ENCODE measurements around the gene CFAP141. TPM values are rescaled to one million over a fixed set of nuclear protein-coding genes. Genes with fewer than 3 reads are reported as not detected.
A peak's percentile ranks its signal among the peaks of the same experiment; 100 is the strongest.

Gene CFAP141
- total RNA-seq, 2 donors from 2014 or later: not detected

GRCh38 chr1:154192476-154192875 is 13.7 kb downstream of the CFAP141 start:
- H3K4me3 Mint-ChIP-seq: no peak overlapping the region

GRCh38 chr1:154191990-154192461 is 14.1 kb downstream of the CFAP141 start, which contains the start of gene TPM3:
Gene TPM3, minus strand, starts transcription at chr1:154192100. Its CDS starts 82 bp downstream, at chr1:154192018.
- H3K9me3 Mint-ChIP-seq: no peaks in the 10 kb centered on the region
- no peak within 1 kb of the TSS for H3K4me3 Mint-ChIP-seq
- H3K27ac Mint-ChIP-seq: no peak within 1 kb of the TSS
- ATAC-seq (no peak), DNase-seq (ENCODE audit: low spot score) (no peak)
- no peaks in the 10 kb centered on the region for H3K36me3 Mint-ChIP-seq
- peaks cover 26 to 30% of the 10 kb centered on the region in 2 donors for H3K27me3 Mint-ChIP-seq
- no peaks in the 10 kb centered on the region for H3K4me1 Mint-ChIP-seq (ENCODE audit: low read depth in 2 of 2)

More at GRCh38 chr1:154192476-154192875, 13.7 kb downstream of the CFAP141 start:
- Mint-ChIP-seq H3K4me1 (ENCODE audit: low read depth in 2 of 2) (no peaks in the 10 kb centered on the region), H3K36me3 (no peaks in the 10 kb centered on the region), H3K9me3 (no peaks in the 10 kb centered on the region), H3K27me3 (peaks cover 26 to 30% of the 10 kb centered on the region in 2 donors), H3K27ac (no peak overlapping the region)
- DNase-seq (ENCODE audit: low spot score) (no peak), ATAC-seq (no peak)

- ATAC-seq (no peak), DNase-seq (ENCODE audit: low spot score) (no peak)
- no peaks in the 10 kb centered on the region for H3K9me3 Mint-ChIP-seq
- H3K27me3 Mint-ChIP-seq: peaks cover 26 to 30% of the 10 kb centered on the region in 2 donors
- no peaks in the 10 kb centered on the region for H3K4me1 Mint-ChIP-seq (ENCODE audit: low read depth in 2 of 2)
- H3K36me3 Mint-ChIP-seq: no peaks in the 10 kb centered on the region
- H3K4me3 Mint-ChIP-seq: no peak overlapping the region
- no peak overlapping the region for H3K27ac Mint-ChIP-seq
Observed at GRCh38 chr1:154190550-154190949, 15.6 kb downstream of the CFAP141 start.

- H3K27ac Mint-ChIP-seq: no peak overlapping the region
- H3K4me1 Mint-ChIP-seq (ENCODE audit: low read depth in 2 of 2): peaks cover 5 to 11% of the 10 kb centered on the region in 2 donors
- H3K9me3 Mint-ChIP-seq: no peaks in the 10 kb centered on the region
- H3K27me3 Mint-ChIP-seq: peaks cover 0 to 8% of the 10 kb centered on the region in 2 donors
- peaks cover 9% of the 10 kb centered on the region for H3K36me3 Mint-ChIP-seq
- ATAC-seq: no peak
- DNase-seq (ENCODE audit: low spot score): no peak
- H3K4me3 Mint-ChIP-seq: no peak overlapping the region
Observed at GRCh38 chr1:154186852-154187501, 19.2 kb downstream of the CFAP141 start.

- H3K36me3 Mint-ChIP-seq: peaks cover 17% of the 10 kb centered on the region
- H3K27ac Mint-ChIP-seq: no peak overlapping the region
- no peak for DNase-seq (ENCODE audit: low spot score)
- H3K9me3 Mint-ChIP-seq: no peaks in the 10 kb centered on the region
- ATAC-seq: no peak
- H3K4me1 Mint-ChIP-seq (ENCODE audit: low read depth in 2 of 2): peaks cover 13 to 19% of the 10 kb centered on the region in 2 donors
- H3K27me3 Mint-ChIP-seq: peaks cover 0 to 3% of the 10 kb centered on the region in 2 donors
- H3K4me3 Mint-ChIP-seq: no peak overlapping the region
Observed at GRCh38 chr1:154186177-154186576, 20.0 kb downstream of the CFAP141 start.

- peak overlapping the region; percentile 85 to 88 for H3K27ac Mint-ChIP-seq
- peak; percentile 95 for DNase-seq (ENCODE audit: low spot score)
- peaks cover 26% of the 10 kb centered on the region for H3K36me3 Mint-ChIP-seq
- peaks cover 34 to 46% of the 10 kb centered on the region in 2 donors for H3K4me1 Mint-ChIP-seq (ENCODE audit: low read depth in 2 of 2)
- ATAC-seq: peak; percentile 95 to 96
- no peaks in the 10 kb centered on the region for H3K9me3 Mint-ChIP-seq
- peak overlapping the region; percentile 99 for H3K4me3 Mint-ChIP-seq
- H3K27me3 Mint-ChIP-seq: no peaks in the 10 kb centered on the region
Observed at GRCh38 chr1:154183046-154183915, 22.9 kb downstream of the CFAP141 start.

- Mint-ChIP-seq H3K4me3 (peak overlapping the region; percentile 99), H3K27ac (peak overlapping the region; percentile 85 to 88), H3K4me1 (ENCODE audit: low read depth in 2 of 2) (peaks cover 41 to 54% of the 10 kb centered on the region in 2 donors), H3K9me3 (no peaks in the 10 kb centered on the region), H3K36me3 (peaks cover 29% of the 10 kb centered on the region), H3K27me3 (no peaks in the 10 kb centered on the region)
- ATAC-seq (peak; percentile 77 to 80), DNase-seq (ENCODE audit: low spot score) (peak; percentile 85)
Observed at GRCh38 chr1:154182344-154183045, 23.6 kb downstream of the CFAP141 start.

GRCh38 chr1:154181944-154182343 is 24.2 kb downstream of the CFAP141 start:
- no peak for ATAC-seq
- Mint-ChIP-seq H3K4me3 (peak overlapping the region; percentile 99), H3K27ac (peak overlapping the region; percentile 85 to 88), H3K9me3 (no peaks in the 10 kb centered on the region), H3K27me3 (no peaks in the 10 kb centered on the region), H3K4me1 (ENCODE audit: low read depth in 2 of 2) (peaks cover 47 to 59% of the 10 kb centered on the region in 2 donors), H3K36me3 (peaks cover 33% of the 10 kb centered on the region)
- DNase-seq (ENCODE audit: low spot score): no peak

- Mint-ChIP-seq H3K36me3 (peaks cover 33% of the 10 kb centered on the region), H3K27ac (peak overlapping the region; percentile 85 to 88), H3K9me3 (no peaks in the 10 kb centered on the region), H3K4me1 (ENCODE audit: low read depth in 2 of 2) (peaks cover 60 to 73% of the 10 kb centered on the region in 2 donors), H3K27me3 (no peaks in the 10 kb centered on the region), H3K4me3 (peak overlapping the region; percentile 99)
- DNase-seq (ENCODE audit: low spot score): no peak
- ATAC-seq: no peak
Observed at GRCh38 chr1:154179946-154180687, 26.0 kb downstream of the CFAP141 start.

GRCh38 chr1:154178911-154179811 is 27.0 kb downstream of the CFAP141 start:
- H3K4me1 Mint-ChIP-seq (ENCODE audit: low read depth in 2 of 2): peaks cover 60 to 73% of the 10 kb centered on the region in 2 donors
- DNase-seq (ENCODE audit: low spot score): no peak
- peaks cover 33% of the 10 kb centered on the region for H3K36me3 Mint-ChIP-seq
- no peaks in the 10 kb centered on the region for H3K9me3 Mint-ChIP-seq
- peak overlapping the region; percentile 99 for H3K4me3 Mint-ChIP-seq
- ATAC-seq: no peak
- H3K27ac Mint-ChIP-seq: peak overlapping the region; percentile 85 to 88
- no peaks in the 10 kb centered on the region for H3K27me3 Mint-ChIP-seq

- no peak for ATAC-seq
- Mint-ChIP-seq H3K4me1 (ENCODE audit: low read depth in 2 of 2) (peaks cover 57 to 66% of the 10 kb centered on the region in 2 donors), H3K27ac (peak overlapping the region; percentile 76 to 85)
Observed at GRCh38 chr1:154178013-154178412, 28.1 kb downstream of the CFAP141 start.

GRCh38 chr1:154176337-154176736 is 29.8 kb downstream of the CFAP141 start:
- DNase-seq (ENCODE audit: low spot score) (no peak), ATAC-seq (no peak)
- H3K4me1 Mint-ChIP-seq (ENCODE audit: low read depth in 2 of 2): peaks cover 63 to 64% of the 10 kb centered on the region in 2 donors
- peak overlapping the region; percentile 35 to 70 for H3K27ac Mint-ChIP-seq
- H3K9me3 Mint-ChIP-seq: no peaks in the 10 kb centered on the region
- peaks cover 32% of the 10 kb centered on the region for H3K36me3 Mint-ChIP-seq
- no peaks in the 10 kb centered on the region for H3K27me3 Mint-ChIP-seq
- H3K4me3 Mint-ChIP-seq: peak overlapping the region; percentile 37

More at GRCh38 chr1:154178013-154178412, 28.1 kb downstream of the CFAP141 start:
- Mint-ChIP-seq H3K36me3 (peaks cover 31% of the 10 kb centered on the region), H3K27me3 (no peaks in the 10 kb centered on the region), H3K9me3 (no peaks in the 10 kb centered on the region), H3K4me3 (peak overlapping the region; percentile 99)
- no peak for DNase-seq (ENCODE audit: low spot score)

Data from natural killer cell treated with Interleukin-12 subunit alpha and Interleukin-12 subunit beta and Interleukin-15 and Interleukin-18, amount 100 ng/mL, for 72 hours (primary cell).